Heart right ventricle (tissue), 16 donors: ENCODE results near the gene RBPJL. TPM values are rescaled to one million over a fixed set of nuclear protein-coding genes. Genes with fewer than 3 reads are reported as not detected.

Experiments
- ATAC-seq, 8 donors: fragments of 200-7000 bp; cut with Tn5 transposase; one replicate each; pipeline ENCODE4 v1.9.1; 2020; ENCODE audit warnings: mild to moderate bottlenecking in 8 of 8, moderate library complexity in 8 of 8, moderate number of reproducible peaks in 1 of 8
- DNase-seq, 2 donors: peaks; one replicate each; pipeline ENCODE4 v3.0.0-alpha.2; 2020
- H3K27ac ChIP-seq, 10 donors: fragments of 200-600 bp; sonication (generic) in 2 of 10; one replicate each; pipeline versions ENCODE4 v1.5.0 to v1.8.0; 2020 to 2022; ENCODE audit warnings: mild to moderate bottlenecking in 3 of 10
- H3K27me3 ChIP-seq, 7 donors: fragments of 200-600 bp; one replicate each; pipeline ENCODE4 v1.8.0; 2021 to 2022; ENCODE audit warnings: mild to moderate bottlenecking in 2 of 7
- H3K36me3 ChIP-seq, 9 donors: fragments of 200-600 bp; sonication (generic) in 1 of 9; one replicate each; pipeline versions ENCODE4 v1.5.0 to v1.8.0; 2020 to 2022; ENCODE audit warnings: mild to moderate bottlenecking in 2 of 9
- H3K4me1 ChIP-seq, 9 donors: fragments of 200-600 bp; sonication (generic) in 1 of 9; one replicate each; pipeline versions ENCODE4 v1.5.0 to v1.8.0; 2020 to 2022; ENCODE audit warnings: mild to moderate bottlenecking in 4 of 9
- H3K4me3 ChIP-seq, 10 donors: fragments of 200-600 bp; sonication (generic) in 2 of 10; one replicate each; pipeline versions ENCODE4 v1.5.0 to v1.8.0; 2020 to 2022; ENCODE audit warnings: mild to moderate bottlenecking in 7 of 10, moderate library complexity in 2 of 10
- H3K9me3 ChIP-seq, 11 donors: fragments of 200-600 bp in 10 of 11; sonication (generic) in 2 of 11; one replicate each; pipeline versions ENCODE4 v1.5.0 to v1.8.0; 2013 to 2022; ENCODE audit warnings: mild to moderate bottlenecking in 2 of 11, control low read depth in 1 of 11, moderate library complexity in 1 of 11
- CTCF ChIP-seq, 9 donors: fragments of 200-600 bp; sonication (generic) in 2 of 9; IDR thresholded peaks; one replicate each; pipeline versions ENCODE4 v1.5.0 to v1.8.0; 2021 to 2022; ENCODE audit warnings: antibody characterized with exemption in 9 of 9, mild to moderate bottlenecking in 5 of 9, moderate library complexity in 1 of 9
- WGBS, 2 donors: extraction: QIAGEN DNeasy Blood & Tissue Kit; methylation state at CpG; one replicate each; pipeline ENCODE4 v1.1.7; 2013; ENCODE audit warnings: inconsistent platforms in 1 of 2; 5-methylcytosine and 5-hydroxymethylcytosine counted together
- intact Hi-C, 10 donors: fragments of 100-400 bp; cut with DNase I; formaldehyde crosslinking; loops; one replicate each; pipeline versions ENCODE4 v1.11.1 to v1.14.2; 2022
- polyA plus RNA-seq, 2 donors: library from polyadenylated mRNA; stranded (reverse); fragments of 200-250 nt; gene quantifications; one replicate each; pipeline ENCODE4 v1.2.3, GENCODE V29; 2013
- total RNA-seq, 10 donors: library from RNA; stranded (reverse); fragmentation: NEBNext Ultra II Directional in 3 of 10; extraction: Animal tissue kit (Norgen Biotek cat#: 25700) in 3 of 10; gene quantifications; one replicate each; pipeline versions ENCODE4 v1.2.1 to v1.2.4, GENCODE V29; 2021 to 2023
- donor health status: Arrhythmogenic right ventricular cardiomyopathy.
- donor health status: ischemic (EF 13 %, LVEDD 7.1; RV severe dilation, severe dysfunction).
- donor health status: healthy with polysubstance abuse.
- donor health status: DM: no; HTN: yes; CAD: no.
- donor health status: DM: no; HTN: no; CAD: no.
- donor health status: ischemic (EF 25% LVEDD 6.9; RV normal size, moderate dysfunction).
- donor health status: ischemic (EF 25% LVEDD 5.7; RV mildly dilated, moderate dysfunction).
- donor health status: healthy.
- donor health status: DM: yes; HTN: yes; CAD: no.
- donor health status: Ischemic cardiomyopathy.
- donor health status: ischemic (EF 35%, LVEDD 5.7; RV mildly dilated, moderate dysfunction).
- donor health status: nonischemic (EF 11% LVEDD 7.7; RV severe dilation, severe dysfunction).
- donor health status: DM: yes; HTN: yes; CAD: no.
- donor health status: PGD.
- donor health status: ischemic (EF 29% LVEDD 5.4; RV normal size, mild dysfunction).
- donor health status: nonischemic (EF 23%, LVEDD 6.1; RV moderate dilation, normal function).

Gene RBPJL
- total and polyA plus RNA-seq, 12 donors, result 0.06 TPM; not detected in 11

GRCh38 chr20:45342855-45343531, 36.4 kb downstream of the RBPJL start:
- 52 to 60% methylated on average over 6 of the region's 6 CpGs for WGBS, 2 donors
- Histone ChIP-seq H3K36me3 (peaks cover 0 to 6% (median 0%) of the 10 kb centered on the region in 9 donors), H3K9me3 (no peaks in the 10 kb centered on the region), H3K27ac (peak overlapping the region; percentile 83 to 97 (median 94)), H3K4me1 (peaks cover 11 to 93% (median 86%) of the 10 kb centered on the region in 9 donors), H3K27me3 (no peaks in the 10 kb centered on the region), H3K4me3 (peak overlapping the region in 1 of 10 donors; percentile 18)
- ATAC-seq, result no peak
- no peak for DNase-seq
- TF ChIP-seq CTCF (IDR thresholded peaks at IDR 0.05), result no peak
- intact Hi-C loops, result loop anchor here in 4 of 10 donors (1.0 to 2.0 kb wide), 2 partner anchors 15 to 16 kb away; no protein-coding TSS in a partner anchor

DNA sequence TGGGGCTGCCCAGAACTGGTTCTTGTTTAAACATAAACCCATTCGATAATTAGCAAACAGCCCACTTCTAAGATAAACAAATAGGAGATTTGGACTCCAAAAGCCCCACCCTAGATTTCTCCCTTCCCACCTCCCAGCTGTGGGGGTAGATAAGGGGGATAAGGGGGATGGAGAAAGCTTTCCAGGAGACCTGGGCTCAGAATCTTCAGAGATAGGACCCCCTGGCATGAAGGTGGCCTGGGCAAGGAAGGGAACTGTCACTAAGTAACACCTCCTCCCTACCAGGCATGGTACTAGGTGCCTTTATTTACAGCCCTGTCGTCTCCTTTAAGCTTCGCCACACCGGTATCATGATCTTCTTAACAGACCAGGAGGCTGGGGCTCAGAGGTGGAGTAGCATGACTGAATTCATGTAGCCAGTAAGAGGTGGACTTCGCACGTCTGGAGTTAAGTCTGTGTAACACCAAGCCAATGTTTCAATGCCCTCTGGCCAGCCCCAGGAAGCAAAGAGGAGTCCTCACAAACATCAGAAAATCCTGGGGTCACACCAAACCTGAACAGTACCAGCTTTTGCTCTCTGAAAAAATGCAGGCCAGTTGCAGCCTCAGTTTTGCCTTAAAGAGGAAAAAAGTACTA, 37.0 kb downstream of the RBPJL start:
- DNase-seq (no peak), ATAC-seq (no peak)
- Histone ChIP-seq H3K27me3 (no peaks in the 10 kb centered on the region), H3K4me3 (peak overlapping the region in 4 of 10 donors; percentile 5 to 86 (median 22)), H3K9me3 (no peaks in the 10 kb centered on the region), H3K36me3 (peaks cover 0 to 6% (median 0%) of the 10 kb centered on the region in 9 donors), H3K4me1 (peaks cover 11 to 90% (median 82%) of the 10 kb centered on the region in 9 donors), H3K27ac (peak overlapping the region; percentile 83 to 97 (median 94))
- intact Hi-C loops, result loop anchor here in 3 of 10 donors (2.0 kb wide), 1 partner anchor 15 kb away; no protein-coding TSS in a partner anchor
- TF ChIP-seq CTCF (IDR thresholded peaks at IDR 0.05), result no peak
- WGBS, 2 donors, result 47 to 52% methylated on average over 6 of the region's 6 CpGs

- Histone ChIP-seq H3K4me1 (peaks cover 7 to 87% (median 76%) of the 10 kb centered on the region in 9 donors), H3K9me3 (no peaks in the 10 kb centered on the region), H3K27me3 (no peaks in the 10 kb centered on the region), H3K4me3 (peak overlapping the region in 8 of 10 donors; percentile 19 to 89 (median 80)), H3K36me3 (peaks cover 0 to 6% (median 0%) of the 10 kb centered on the region in 9 donors), H3K27ac (peak overlapping the region; percentile 83 to 97 (median 94))
- intact Hi-C loops, result no loop called here
- no peak for TF ChIP-seq CTCF (IDR thresholded peaks at IDR 0.05)
- 30 to 36% methylated on average over 9 of the region's 9 CpGs for WGBS, 2 donors
- peak in 5 of 8 donors; percentile 2 to 60 (median 31) for ATAC-seq
- no peak for DNase-seq
These were observed 37.7 kb downstream of the RBPJL start for GRCh38 chr20:45344168-45344860.
